Measurements from ENCODE around the gene ERBIN. TPM values are rescaled to one million over a fixed set of nuclear protein-coding genes. Genes with fewer than 3 reads are reported as not detected.

ERBIN gene
- total RNA-seq, 4 donors from 2014 or later: 54.9 to 134 (median 109) TPM

DNA sequence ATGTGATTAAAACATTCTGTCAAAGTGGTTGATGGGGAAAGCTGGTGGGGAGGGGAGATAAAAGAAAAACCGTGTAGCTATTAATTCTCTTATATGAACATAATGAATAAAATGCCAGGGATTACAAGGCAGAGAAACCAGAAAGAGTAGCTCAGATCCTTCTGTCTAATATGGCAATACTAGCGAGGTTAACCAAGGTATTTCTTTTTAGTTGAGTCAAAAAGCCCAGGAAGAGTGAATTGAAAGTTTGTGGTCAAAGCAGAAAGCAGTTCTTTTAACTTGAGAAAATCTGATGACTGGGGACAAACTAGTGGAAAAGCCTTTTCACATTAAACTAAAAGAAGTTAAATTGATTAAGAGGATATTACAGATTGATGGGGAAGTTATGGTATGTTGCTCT is 76.0 kb downstream of the ERBIN start:
- Histone ChIP-seq H3K27me3 (no peaks in the 10 kb centered on the region), H3K36me3 (peaks cover 0 to 6% (median 2%) of the 10 kb centered on the region in 4 donors), H3K4me3 (no peak overlapping the region), H3K4me1 (no peaks in the 10 kb centered on the region), H3K27ac (no peak overlapping the region), H3K9me3 (no peaks in the 10 kb centered on the region)
- DNase-seq: no peak
- TF ChIP-seq POLR2A (IDR thresholded peaks at IDR 0.05) (no peak), EP300 (IDR thresholded peaks at IDR 0.05; ENCODE audit: low read depth) (no peak), POLR2AphosphoS5 (IDR thresholded peaks at IDR 0.05) (no peak)
- TF ChIP-seq, protein P1, sequence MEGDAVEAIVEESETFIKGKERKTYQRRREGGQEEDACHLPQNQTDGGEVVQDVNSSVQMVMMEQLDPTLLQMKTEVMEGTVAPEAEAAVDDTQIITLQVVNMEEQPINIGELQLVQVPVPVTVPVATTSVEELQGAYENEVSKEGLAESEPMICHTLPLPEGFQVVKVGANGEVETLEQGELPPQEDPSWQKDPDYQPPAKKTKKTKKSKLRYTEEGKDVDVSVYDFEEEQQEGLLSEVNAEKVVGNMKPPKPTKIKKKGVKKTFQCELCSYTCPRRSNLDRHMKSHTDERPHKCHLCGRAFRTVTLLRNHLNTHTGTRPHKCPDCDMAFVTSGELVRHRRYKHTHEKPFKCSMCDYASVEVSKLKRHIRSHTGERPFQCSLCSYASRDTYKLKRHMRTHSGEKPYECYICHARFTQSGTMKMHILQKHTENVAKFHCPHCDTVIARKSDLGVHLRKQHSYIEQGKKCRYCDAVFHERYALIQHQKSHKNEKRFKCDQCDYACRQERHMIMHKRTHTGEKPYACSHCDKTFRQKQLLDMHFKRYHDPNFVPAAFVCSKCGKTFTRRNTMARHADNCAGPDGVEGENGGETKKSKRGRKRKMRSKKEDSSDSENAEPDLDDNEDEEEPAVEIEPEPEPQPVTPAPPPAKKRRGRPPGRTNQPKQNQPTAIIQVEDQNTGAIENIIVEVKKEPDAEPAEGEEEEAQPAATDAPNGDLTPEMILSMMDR (IDR thresholded peaks at IDR 0.05): no peak
- 62 to 82% methylated on average over 2 of the region's 2 CpGs for WGBS, 2 donors (ENCODE audit: low coverage in 1 of 2)
- intact Hi-C loops (cut with DNase I; ENCODE audit: low total_unique reads) (no loop called here), in situ Hi-C loops (cut with MboI; ENCODE audit: low pct_ligation_motif_present in 1 of 4, low pct_unique_long_range_greater_than_20kb in 1 of 4, low sequenced_read_pairs in 3 of 4) (no loop called here)

DNA sequence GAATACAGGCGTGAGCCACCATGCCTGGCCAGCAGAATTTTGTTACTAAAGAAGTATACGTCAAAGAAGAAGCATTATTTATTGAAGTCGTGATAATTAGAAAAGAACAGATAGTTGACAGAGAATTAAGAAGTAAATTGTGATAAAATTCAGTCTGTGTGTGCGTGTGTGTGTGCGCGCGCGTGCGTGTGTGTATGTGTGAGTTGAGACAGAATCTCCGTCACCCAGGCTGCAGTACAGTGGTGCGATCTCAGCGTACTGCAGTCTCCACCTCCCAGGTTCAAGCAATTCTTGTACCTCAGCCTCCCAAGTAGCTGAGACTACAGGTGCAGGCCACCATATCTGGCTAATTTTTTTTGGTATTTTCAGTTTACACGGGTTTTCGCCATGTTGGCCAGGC is 77.8 kb downstream of the ERBIN start:
- intact Hi-C loops (cut with DNase I; ENCODE audit: low total_unique reads): no loop called here

GRCh38 chr5:66009277-66009676 is 82.9 kb downstream of the ERBIN start:
- H3K9me3 ChIP-seq: no peaks in the 10 kb centered on the region
- no peak for TF ChIP-seq POLR2AphosphoS5 (IDR thresholded peaks at IDR 0.05)
- TF ChIP-seq POLR2A (IDR thresholded peaks at IDR 0.05): no peak
- TF ChIP-seq, protein P1 (IDR thresholded peaks at IDR 0.05): no peak
- TF ChIP-seq EP300 (IDR thresholded peaks at IDR 0.05; ENCODE audit: low read depth): no peak
- intact Hi-C loops (cut with DNase I; ENCODE audit: low total_unique reads): no loop called here
- DNase-seq: no peak
- peaks cover 0 to 21% (median 3%) of the 10 kb centered on the region in 4 donors for H3K4me1 ChIP-seq
- no peak overlapping the region for H3K4me3 ChIP-seq
- 93 to 100% methylated on average over 2 of the region's 2 CpGs for WGBS, 2 donors (ENCODE audit: low coverage in 1 of 2)
- H3K27me3 ChIP-seq: no peaks in the 10 kb centered on the region
- peaks cover 0 to 3% (median 0%) of the 10 kb centered on the region in 4 donors for H3K36me3 ChIP-seq
- H3K27ac ChIP-seq: no peak overlapping the region
- in situ Hi-C loops (cut with MboI; ENCODE audit: low pct_ligation_motif_present in 1 of 4, low pct_unique_long_range_greater_than_20kb in 1 of 4, low sequenced_read_pairs in 3 of 4): no loop called here

More for the DNA sequence above, 77.8 kb downstream of the ERBIN start:
- H3K27me3 ChIP-seq: no peaks in the 10 kb centered on the region
- H3K4me3 ChIP-seq: no peak overlapping the region
- H3K4me1 ChIP-seq: peaks cover 0 to 9% (median 0%) of the 10 kb centered on the region in 4 donors
- in situ Hi-C loops (cut with MboI; ENCODE audit: low pct_ligation_motif_present in 1 of 4, low pct_unique_long_range_greater_than_20kb in 1 of 4, low sequenced_read_pairs in 3 of 4): no loop called here
- peaks cover 0 to 6% (median 2%) of the 10 kb centered on the region in 4 donors for H3K36me3 ChIP-seq
- DNase-seq: no peak
- 94 to 99% methylated on average over 12 to 14 of the region's 14 CpGs for WGBS, 2 donors (ENCODE audit: low coverage in 1 of 2)
- no peaks in the 10 kb centered on the region for H3K9me3 ChIP-seq
- H3K27ac ChIP-seq: no peak overlapping the region
- no peak for TF ChIP-seq POLR2A (IDR thresholded peaks at IDR 0.05)
- TF ChIP-seq POLR2AphosphoS5 (IDR thresholded peaks at IDR 0.05): no peak
- no peak for TF ChIP-seq EP300 (IDR thresholded peaks at IDR 0.05; ENCODE audit: low read depth)
- TF ChIP-seq, protein P1 (IDR thresholded peaks at IDR 0.05): no peak

DNA sequence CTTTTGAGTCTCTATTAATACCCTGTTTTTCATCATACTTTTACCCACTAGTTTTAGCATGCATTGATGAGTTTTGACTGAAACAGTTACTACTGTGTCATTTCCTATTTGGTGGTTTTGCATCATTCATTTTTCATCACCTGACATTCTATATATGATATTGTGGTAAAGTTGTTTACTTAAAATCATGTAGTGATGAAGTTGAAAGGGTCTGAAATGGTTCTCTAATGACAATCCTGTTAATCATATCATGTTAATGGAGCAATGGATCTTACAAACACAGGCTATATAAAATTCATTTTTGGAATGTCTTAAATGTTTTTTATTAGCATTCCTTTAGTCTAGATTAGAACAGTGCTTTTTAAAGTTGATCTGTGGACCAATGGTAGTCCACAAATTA is 84.1 kb downstream of the ERBIN start:
- TF ChIP-seq POLR2AphosphoS5 (IDR thresholded peaks at IDR 0.05) (no peak), EP300 (IDR thresholded peaks at IDR 0.05; ENCODE audit: low read depth) (no peak), POLR2A (IDR thresholded peaks at IDR 0.05) (no peak)
- TF ChIP-seq, protein P1 (IDR thresholded peaks at IDR 0.05): no peak
- Histone ChIP-seq H3K4me3 (no peak overlapping the region), H3K36me3 (peaks cover 0 to 5% (median 0%) of the 10 kb centered on the region in 4 donors), H3K27ac (no peak overlapping the region), H3K9me3 (no peaks in the 10 kb centered on the region), H3K27me3 (no peaks in the 10 kb centered on the region), H3K4me1 (peaks cover 0 to 21% (median 3%) of the 10 kb centered on the region in 4 donors)
- intact Hi-C loops (cut with DNase I; ENCODE audit: low total_unique reads) (no loop called here), in situ Hi-C loops (cut with MboI; ENCODE audit: low pct_ligation_motif_present in 1 of 4, low pct_unique_long_range_greater_than_20kb in 1 of 4, low sequenced_read_pairs in 3 of 4) (no loop called here)
- no peak for DNase-seq
